ES-I3 (cell line): ENCODE data around the gene SRRM4.

Source experiments
- H3K36me3 ChIP-seq: 2 replicates; pipeline ENCODE4 v1.6.1; 2013; ENCODE audit warnings: mild to moderate bottlenecking, low read length, control low read depth, moderate library complexity; ENCODE audit not compliant: insufficient read depth
- H3K4me1 ChIP-seq: 2 replicates; pipeline ENCODE4 v1.6.1; 2013; ENCODE audit warnings: mild to moderate bottlenecking, control low read depth, low read length; ENCODE audit not compliant: insufficient read depth
- H3K9ac ChIP-seq: 2 replicates; pipeline ENCODE4 v1.6.1; 2013; ENCODE audit warnings: low read depth, mild to moderate bottlenecking, low read length, moderate library complexity
- H3K9me3 ChIP-seq: 2 replicates; pipeline ENCODE4 v1.6.1; 2013; ENCODE audit warnings: mild to moderate bottlenecking, low read length, moderate library complexity; ENCODE audit not compliant: control insufficient read depth, insufficient read depth

The SRRM4 gene

GRCh38 chr12:119181944-119182343 lies 200.6 kb downstream of the SRRM4 start:
- no peaks in the 10 kb centered on the region for H3K9me3 ChIP-seq
- H3K4me1 ChIP-seq, result peaks cover 29% of the 10 kb centered on the region
- no peaks in the 10 kb centered on the region for H3K36me3 ChIP-seq
- H3K9ac ChIP-seq, result no peak overlapping the region

GRCh38 chr12:119182701-119183493 lies 201.6 kb downstream of the SRRM4 start:
- H3K9ac ChIP-seq, result no peak overlapping the region
- no peaks in the 10 kb centered on the region for H3K9me3 ChIP-seq
- H3K36me3 ChIP-seq, result no peaks in the 10 kb centered on the region
- peaks cover 27% of the 10 kb centered on the region for H3K4me1 ChIP-seq

- H3K4me1 ChIP-seq, result peaks cover 23% of the 10 kb centered on the region
- H3K9me3 ChIP-seq, result 0 out of 2 replicates have a peak, but pooled peaks cover 2% of the 10 kb centered on the region
- no peak overlapping the region for H3K9ac ChIP-seq
- no peaks in the 10 kb centered on the region for H3K36me3 ChIP-seq
Measured at GRCh38 chr12:119183942-119184695, 202.8 kb downstream of the SRRM4 start.

GRCh38 chr12:119195256-119195655 lies 213.9 kb downstream of the SRRM4 start:
- Histone ChIP-seq H3K9me3 (no peaks in the 10 kb centered on the region), H3K4me1 (peaks cover 4% of the 10 kb centered on the region; the same call in 1 of the 2 replicates), H3K36me3 (no peaks in the 10 kb centered on the region), H3K9ac (no peak overlapping the region)

- Histone ChIP-seq H3K36me3 (no peaks in the 10 kb centered on the region), H3K9me3 (no peaks in the 10 kb centered on the region), H3K9ac (no peak overlapping the region), H3K4me1 (peaks cover 11% of the 10 kb centered on the region; the same call in 1 of the 2 replicates)
Measured at GRCh38 chr12:119198440-119198839, 217.1 kb downstream of the SRRM4 start.

- H3K36me3 ChIP-seq, result no peaks in the 10 kb centered on the region
- no peak overlapping the region for H3K9ac ChIP-seq
- no peaks in the 10 kb centered on the region for H3K9me3 ChIP-seq
- H3K4me1 ChIP-seq, result peaks cover 11% of the 10 kb centered on the region; the same call in 1 of the 2 replicates
Measured at GRCh38 chr12:119200601-119201000, 219.3 kb downstream of the SRRM4 start.

- H3K4me1 ChIP-seq, result peaks cover 18% of the 10 kb centered on the region; the same call in 1 of the 2 replicates
- H3K9ac ChIP-seq, result no peak overlapping the region
- no peaks in the 10 kb centered on the region for H3K9me3 ChIP-seq
- no peaks in the 10 kb centered on the region for H3K36me3 ChIP-seq
Measured at GRCh38 chr12:119201789-119202543, 220.6 kb downstream of the SRRM4 start.

- Histone ChIP-seq H3K9ac (no peak overlapping the region), H3K4me1 (peaks cover 18% of the 10 kb centered on the region; the same call in 1 of the 2 replicates), H3K9me3 (no peaks in the 10 kb centered on the region), H3K36me3 (no peaks in the 10 kb centered on the region)
Measured at GRCh38 chr12:119202544-119202943, 221.2 kb downstream of the SRRM4 start.

GRCh38 chr12:119204131-119204530 lies 222.8 kb downstream of the SRRM4 start:
- Histone ChIP-seq H3K9ac (no peak overlapping the region), H3K9me3 (no peaks in the 10 kb centered on the region), H3K36me3 (no peaks in the 10 kb centered on the region), H3K4me1 (peaks cover 18% of the 10 kb centered on the region; the same call in 1 of the 2 replicates)

- H3K9ac ChIP-seq, result no peak overlapping the region
- no peaks in the 10 kb centered on the region for H3K9me3 ChIP-seq
Measured at GRCh38 chr12:119204671-119205285, 223.4 kb downstream of the SRRM4 start.

GRCh38 chr12:119206348-119207062 lies 225.2 kb downstream of the SRRM4 start:
- no peaks in the 10 kb centered on the region for H3K36me3 ChIP-seq
- H3K9ac ChIP-seq, result no peak overlapping the region
- peaks cover 18% of the 10 kb centered on the region; the same call in 1 of the 2 replicates for H3K4me1 ChIP-seq
- no peaks in the 10 kb centered on the region for H3K9me3 ChIP-seq

More at GRCh38 chr12:119204671-119205285, 223.4 kb downstream of the SRRM4 start:
- H3K36me3 ChIP-seq, result no peaks in the 10 kb centered on the region
- H3K4me1 ChIP-seq, result peaks cover 18% of the 10 kb centered on the region; the same call in 1 of the 2 replicates

GRCh38 chr12:119207063-119207560 lies 225.8 kb downstream of the SRRM4 start:
- H3K36me3 ChIP-seq, result no peaks in the 10 kb centered on the region
- H3K9ac ChIP-seq, result no peak overlapping the region
- no peaks in the 10 kb centered on the region for H3K9me3 ChIP-seq
- H3K4me1 ChIP-seq, result peaks cover 18% of the 10 kb centered on the region; the same call in 1 of the 2 replicates

- Histone ChIP-seq H3K9me3 (no peaks in the 10 kb centered on the region), H3K9ac (no peak overlapping the region), H3K4me1 (0 out of 2 replicates have a peak, but pooled peaks cover 11% of the 10 kb centered on the region), H3K36me3 (no peaks in the 10 kb centered on the region)
Measured at GRCh38 chr12:119208626-119209061, 227.3 kb downstream of the SRRM4 start.
